ENCODE data around the gene ADAM15. TPM values are rescaled to one million over a fixed set of nuclear protein-coding genes. Genes with fewer than 3 reads are reported as not detected.

Gene ADAM15
- total RNA-seq, 2 experiments from 2014 or later = 17.2 to 20.1 TPM

- Mint-ChIP-seq H3K4me1 (ENCODE audit: low read depth) (no peaks in the 10 kb centered on the region), H3K36me3 (ENCODE audit: low read depth) (no peaks in the 10 kb centered on the region), H3K9me3 (no peaks in the 10 kb centered on the region), H3K4me3 (no peak overlapping the region), H3K27me3 (peaks cover 4% of the 10 kb centered on the region), H3K27ac (no peak overlapping the region)
- CTCF ChIA-PET = no interaction called here
- no peaks in the 10 kb centered on the region for H3K4me1 ChIP-seq (ENCODE audit: insufficient read depth, low read length)
- no peak overlapping the region for H3K4me3 ChIP-seq (ENCODE audit: low read length)
- ATAC-seq (ENCODE audit: poor library complexity) = no peak
- no peak overlapping the region for H3K27ac ChIP-seq (ENCODE audit: low read depth in 1 of 2, low read length in 2 of 2)
- no peak for TF ChIP-seq CTCF (IDR thresholded peaks at IDR 0.05)
- no peaks in the 10 kb centered on the region for H3K36me3 ChIP-seq (ENCODE audit: insufficient read depth, low read length)
- no peak for DNase-seq
- peaks cover 0 to 3% of the 10 kb centered on the region in 2 experiments for H3K27me3 ChIP-seq (ENCODE audit: control insufficient read depth in 1 of 2, insufficient read depth in 2 of 2, low read length in 2 of 2)
- H3K9me3 ChIP-seq (ENCODE audit: control insufficient read depth in 1 of 2, insufficient read depth in 1 of 2, low read length in 2 of 2) = no peaks in the 10 kb centered on the region
- POLR2A ChIA-PET = no interaction called here
- intact Hi-C loops (cut with DNase I, micrococcal nuclease) = no loop called here
Observed at GRCh38 chr1:155103325-155103724, 52.2 kb downstream of the ADAM15 start.

- H3K27ac Mint-ChIP-seq = no peak overlapping the region
- H3K9me3 ChIP-seq (ENCODE audit: control insufficient read depth in 1 of 2, insufficient read depth in 1 of 2, low read length in 2 of 2) = no peaks in the 10 kb centered on the region
- POLR2A ChIA-PET = no interaction called here
- H3K36me3 ChIP-seq (ENCODE audit: insufficient read depth, low read length) = no peaks in the 10 kb centered on the region
- H3K27me3 ChIP-seq (ENCODE audit: control insufficient read depth in 1 of 2, insufficient read depth in 2 of 2, low read length in 2 of 2) = peaks cover 0 to 3% of the 10 kb centered on the region in 2 experiments
- DNase-seq (no peak), ATAC-seq (ENCODE audit: poor library complexity) (no peak)
- no peaks in the 10 kb centered on the region for H3K9me3 Mint-ChIP-seq
- TF ChIP-seq CTCF (IDR thresholded peaks at IDR 0.05) = no peak
- H3K36me3 Mint-ChIP-seq (ENCODE audit: low read depth) = no peaks in the 10 kb centered on the region
- no peaks in the 10 kb centered on the region for H3K4me1 Mint-ChIP-seq (ENCODE audit: low read depth)
- no peak overlapping the region for H3K4me3 Mint-ChIP-seq
- H3K4me1 ChIP-seq (ENCODE audit: insufficient read depth, low read length) = no peaks in the 10 kb centered on the region
- no peak overlapping the region for H3K27ac ChIP-seq (ENCODE audit: low read depth in 1 of 2, low read length in 2 of 2)
- intact Hi-C loops (cut with DNase I, micrococcal nuclease) = no loop called here
- CTCF ChIA-PET = interaction anchor here (1.3 kb wide), 1 partner anchor 88 kb away, joined by 3 read pairs; no protein-coding TSS in a partner anchor
- no peak overlapping the region for H3K4me3 ChIP-seq (ENCODE audit: low read length)
- H3K27me3 Mint-ChIP-seq = peaks cover 4% of the 10 kb centered on the region
Observed at GRCh38 chr1:155104605-155105534, 53.8 kb downstream of the ADAM15 start.

DNA sequence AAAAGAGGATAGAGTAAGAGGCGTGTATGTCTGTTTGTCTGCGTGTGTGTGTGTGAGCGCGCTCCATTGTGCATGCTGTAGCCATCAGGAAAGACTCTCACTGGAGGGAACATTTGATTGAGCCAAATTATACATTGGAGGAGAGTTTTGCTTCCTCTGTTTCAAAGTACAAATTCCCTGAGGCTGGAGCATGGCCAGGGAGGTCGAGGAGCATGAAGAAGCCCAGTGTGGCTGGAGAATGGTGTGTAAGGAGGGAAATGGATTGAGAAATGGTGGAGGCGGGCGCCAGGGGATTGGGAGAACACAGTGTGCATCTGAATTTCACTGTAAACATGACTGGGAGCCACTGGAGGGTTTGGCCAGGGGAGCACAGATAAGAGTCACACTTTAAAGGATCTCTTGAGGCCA is 54.5 kb downstream of the ADAM15 start:
- Mint-ChIP-seq H3K36me3 (ENCODE audit: low read depth) (no peaks in the 10 kb centered on the region), H3K4me1 (ENCODE audit: low read depth) (no peaks in the 10 kb centered on the region), H3K27me3 (peaks cover 4% of the 10 kb centered on the region), H3K9me3 (no peaks in the 10 kb centered on the region), H3K27ac (no peak overlapping the region), H3K4me3 (no peak overlapping the region)
- Histone ChIP-seq H3K4me3 (ENCODE audit: low read length) (no peak overlapping the region), H3K27me3 (ENCODE audit: control insufficient read depth in 1 of 2, insufficient read depth in 2 of 2, low read length in 2 of 2) (peaks cover 0 to 3% of the 10 kb centered on the region in 2 experiments), H3K9me3 (ENCODE audit: control insufficient read depth in 1 of 2, insufficient read depth in 1 of 2, low read length in 2 of 2) (no peaks in the 10 kb centered on the region), H3K27ac (ENCODE audit: low read depth in 1 of 2, low read length in 2 of 2) (no peak overlapping the region), H3K4me1 (ENCODE audit: insufficient read depth, low read length) (no peaks in the 10 kb centered on the region), H3K36me3 (ENCODE audit: insufficient read depth, low read length) (no peaks in the 10 kb centered on the region)
- ChIA-PET POLR2A (no interaction called here), CTCF (interaction anchor here (0.9 to 1.3 kb wide), 2 partner anchors 10 to 88 kb away, joined by 3 read pairs; no protein-coding TSS in a partner anchor)
- intact Hi-C loops (cut with DNase I, micrococcal nuclease) = no loop called here
- DNase-seq (no peak), ATAC-seq (ENCODE audit: poor library complexity) (no peak)
- TF ChIP-seq CTCF (IDR thresholded peaks at IDR 0.05) = no peak

All from CD4-positive, alpha-beta T cell (primary cell).